Mononuclear cell (primary cell): ENCODE measurements around the gene FAR2. TPM values are rescaled to one million over a fixed set of nuclear protein-coding genes. Genes with fewer than 3 reads are reported as not detected.
"Not testable (repeated sequence)": the region's sequence is repeated elsewhere in the genome, so short reads cannot be mapped to it uniquely, and the experiment has no call there.

Experiments used
- H3K27me3 ChIP-seq: 2 replicates; pipeline ENCODE4 v1.6.0; 2011; ENCODE audit warnings: low read length, control low read depth; ENCODE audit not compliant: insufficient read depth
- H3K4me1 ChIP-seq: 2 replicates; pipeline ENCODE4 v1.5.1; 2011; ENCODE audit warnings: mild to moderate bottlenecking, low read length, control low read depth; ENCODE audit not compliant: insufficient read depth
- H3K4me3 ChIP-seq: 2 replicates; pipeline ENCODE4 v1.5.1; 2011; ENCODE audit warnings: mild to moderate bottlenecking, low read length, moderate library complexity
- H3K9me3 ChIP-seq: 2 replicates; pipeline ENCODE4 v1.5.1; 2011; ENCODE audit warnings: low read depth, mild to moderate bottlenecking, control low read depth, low read length
- total RNA-seq: library from RNA; depleted of rRNA; stranded (reverse); fragments of >200 nt; gene quantifications from one replicate; pipeline ENCODE4 v1.2.3, GENCODE V29; 2012

Gene FAR2
- 7.0 TPM for total RNA-seq

DNA sequence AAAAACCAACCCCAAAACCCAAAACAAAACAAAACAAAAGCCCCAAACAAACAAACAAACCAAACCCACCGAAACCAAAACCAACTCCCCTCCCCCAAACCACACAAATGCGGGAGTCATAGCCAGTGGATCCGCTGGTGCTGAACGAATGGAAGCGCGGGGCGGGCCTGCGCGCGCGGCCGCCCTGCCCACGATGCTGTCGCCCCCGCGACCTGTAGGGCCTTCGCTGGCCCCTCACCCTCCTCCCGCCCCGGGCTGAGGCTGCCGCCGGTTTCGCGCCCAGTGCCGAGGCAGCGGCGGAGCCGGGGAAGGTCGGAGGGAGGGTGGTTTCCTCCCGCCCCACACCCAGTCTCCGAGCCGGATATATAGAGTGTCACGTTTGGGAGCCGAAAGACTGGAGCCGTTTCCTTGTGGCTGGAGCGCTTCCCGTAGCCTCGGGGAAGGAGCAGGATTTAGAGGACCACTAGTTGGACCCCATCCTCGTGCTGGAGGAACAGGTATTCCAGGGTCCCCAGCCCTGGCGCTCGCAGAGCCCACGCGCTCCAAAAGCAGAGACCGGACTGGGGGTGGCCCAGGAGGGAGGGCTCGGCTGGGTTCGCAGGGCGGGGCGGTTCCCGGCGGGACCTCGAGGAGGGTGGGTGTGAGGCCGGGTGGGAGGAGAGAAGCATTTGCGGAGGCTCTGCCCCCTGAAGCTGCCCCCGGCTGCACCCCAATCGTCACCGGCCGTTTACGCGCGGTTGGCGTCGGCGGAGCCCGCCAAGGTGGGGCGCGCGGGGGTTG, at the start of gene FAR2:
FAR2 (plus strand) TSS at position 368 of the 780 bp plus-strand sequence. CDS start 121,172 bp downstream, outside the sequence.
- Histone ChIP-seq H3K4me1 (peaks cover 51% of the 10 kb centered on the region), H3K4me3 (peak within 1 kb of the TSS; percentile 69)

DNA sequence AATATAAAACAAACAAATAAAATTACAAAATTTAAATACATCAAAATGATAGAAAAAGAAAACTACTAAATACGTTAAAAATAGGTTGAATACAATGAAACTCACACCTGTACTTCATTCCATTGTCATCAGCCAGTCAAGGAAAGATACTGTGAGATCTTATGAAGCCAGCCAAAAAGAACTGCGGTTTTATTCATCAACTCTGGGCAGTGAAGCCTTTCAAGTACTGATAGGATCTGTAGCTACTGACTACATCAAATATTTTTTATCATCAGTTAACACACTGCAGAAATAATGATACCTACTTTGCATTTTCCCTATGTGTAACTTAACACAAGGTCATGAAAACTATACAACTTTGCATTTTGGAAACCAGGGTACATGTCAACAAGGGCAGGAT, 46.3 kb upstream of the FAR2 start:
- Histone ChIP-seq H3K27me3 (no peaks in the 10 kb centered on the region), H3K4me1 (peaks cover 20% of the 10 kb centered on the region), H3K4me3 (no peak overlapping the region), H3K9me3 (no peaks in the 10 kb centered on the region)

More for the DNA sequence above, at the start of gene FAR2:
- H3K9me3 ChIP-seq, result no peaks in the 10 kb centered on the region
- H3K27me3 ChIP-seq, result no peaks in the 10 kb centered on the region

DNA sequence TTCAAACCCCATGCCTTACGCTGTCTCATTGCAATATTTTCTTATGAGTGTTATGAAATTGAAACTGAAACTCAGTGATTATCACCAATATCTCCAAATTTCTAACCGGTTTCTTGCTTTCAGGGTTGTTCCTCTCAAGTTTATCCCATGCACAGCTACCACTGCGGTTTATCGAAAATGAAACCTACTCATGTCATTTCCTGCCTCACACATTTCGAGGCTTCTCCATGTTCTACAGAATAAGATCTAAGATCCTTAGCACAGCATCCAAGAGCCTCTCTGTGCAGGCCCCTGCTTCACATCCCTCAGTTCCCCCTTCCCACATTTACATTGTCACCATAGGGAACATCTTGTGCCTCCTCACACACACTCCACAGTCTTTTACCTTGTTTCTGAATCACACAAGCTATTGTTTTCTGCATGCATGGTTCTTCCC, 45.5 kb upstream of the FAR2 start:
- Histone ChIP-seq H3K4me1 (peaks cover 20% of the 10 kb centered on the region), H3K4me3 (no peak overlapping the region), H3K9me3 (no peaks in the 10 kb centered on the region), H3K27me3 (no peaks in the 10 kb centered on the region)

DNA sequence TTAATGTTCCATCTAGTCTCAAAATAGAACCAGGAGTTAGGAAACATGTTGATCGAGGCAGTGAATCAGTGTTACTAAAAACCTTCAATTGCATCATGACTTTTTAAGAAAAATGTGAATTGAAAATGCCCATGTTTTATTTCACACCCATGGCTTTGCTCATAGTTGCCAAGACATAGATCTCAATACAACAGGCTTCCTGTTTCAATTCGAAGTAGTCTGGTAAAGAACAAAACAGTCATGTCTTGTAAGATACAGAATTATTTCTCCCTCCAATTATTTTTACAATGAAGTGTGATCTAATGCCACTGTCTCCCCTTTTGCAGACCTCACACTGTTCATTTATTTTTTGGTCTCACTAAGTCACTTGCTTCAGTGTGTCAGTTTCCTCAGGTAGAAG, 44.6 kb upstream of the FAR2 start:
- Histone ChIP-seq H3K4me1 (peaks cover 20% of the 10 kb centered on the region), H3K9me3 (peaks cover 7% of the 10 kb centered on the region), H3K27me3 (peaks cover 3% of the 10 kb centered on the region), H3K4me3 (no peak overlapping the region)

DNA sequence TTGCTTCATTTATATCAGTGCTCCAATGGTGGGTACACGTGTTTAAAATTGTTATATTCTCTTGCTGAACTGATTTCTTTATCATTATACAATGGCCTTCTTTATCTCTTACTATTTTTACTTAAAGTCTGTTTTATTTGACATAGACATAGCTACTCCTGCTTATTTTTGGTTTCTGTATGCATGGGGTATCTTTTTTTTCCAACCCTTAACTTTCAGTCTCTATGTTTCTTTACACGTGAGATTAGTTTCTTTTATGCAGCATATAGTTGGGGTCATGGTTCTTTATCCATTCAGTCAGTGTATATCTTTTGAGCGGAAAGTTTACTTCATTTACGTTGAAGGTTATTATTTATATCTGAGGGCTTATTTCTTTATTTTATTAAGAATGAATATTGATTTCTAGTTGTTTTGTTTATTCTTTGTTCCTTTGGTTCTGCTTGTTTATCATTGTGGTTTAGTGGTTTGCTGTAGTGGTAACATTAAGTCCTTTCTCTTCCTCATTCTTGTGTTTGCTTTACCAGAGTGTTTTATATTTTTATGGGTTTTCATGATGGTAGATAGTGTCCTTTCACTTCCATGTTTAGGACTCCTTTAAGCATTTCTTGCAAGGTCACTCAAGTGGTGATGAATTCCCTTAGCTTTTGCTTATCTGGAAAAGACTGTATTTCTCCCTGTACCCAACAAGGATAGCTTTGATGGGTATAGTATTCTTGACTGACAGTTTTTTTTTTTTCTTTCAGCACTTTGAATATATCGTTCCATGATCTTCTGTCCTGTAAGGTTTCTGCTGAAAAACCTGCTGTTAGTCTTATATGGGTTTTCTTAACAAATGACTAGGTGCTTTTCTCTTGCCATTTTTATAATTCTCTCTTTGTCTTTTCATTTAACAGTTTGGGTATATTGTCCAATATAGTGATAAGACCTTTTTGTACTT, 38.3 kb upstream of the FAR2 start:
- Histone ChIP-seq H3K27me3 (peaks cover 3% of the 10 kb centered on the region), H3K9me3 (peaks cover 20% of the 10 kb centered on the region), H3K4me3 (no peak overlapping the region), H3K4me1 (no peaks in the 10 kb centered on the region)

DNA sequence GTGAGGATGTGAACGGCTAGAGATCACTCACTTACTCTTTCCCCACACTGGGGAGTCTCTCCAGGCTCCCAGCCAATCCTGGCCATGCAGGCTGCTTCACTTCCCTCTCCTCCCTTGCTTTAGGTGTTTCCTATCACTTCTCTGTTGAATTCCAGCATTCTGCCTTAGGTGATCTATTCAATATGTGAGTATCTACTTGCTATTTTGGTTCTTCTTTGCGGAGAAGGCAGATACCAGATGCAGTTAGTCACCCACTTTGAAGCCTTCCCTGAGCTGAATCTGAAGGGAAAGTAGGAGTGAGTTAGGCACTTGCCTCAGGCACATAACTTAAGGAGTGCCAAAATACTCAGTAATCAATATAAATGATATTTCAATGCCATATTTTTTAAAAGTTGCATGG, 36.0 kb upstream of the FAR2 start:
- no peak overlapping the region for H3K4me3 ChIP-seq
- no peaks in the 10 kb centered on the region for H3K4me1 ChIP-seq
- peaks cover 20% of the 10 kb centered on the region for H3K9me3 ChIP-seq
- H3K27me3 ChIP-seq, result peaks cover 3% of the 10 kb centered on the region

DNA sequence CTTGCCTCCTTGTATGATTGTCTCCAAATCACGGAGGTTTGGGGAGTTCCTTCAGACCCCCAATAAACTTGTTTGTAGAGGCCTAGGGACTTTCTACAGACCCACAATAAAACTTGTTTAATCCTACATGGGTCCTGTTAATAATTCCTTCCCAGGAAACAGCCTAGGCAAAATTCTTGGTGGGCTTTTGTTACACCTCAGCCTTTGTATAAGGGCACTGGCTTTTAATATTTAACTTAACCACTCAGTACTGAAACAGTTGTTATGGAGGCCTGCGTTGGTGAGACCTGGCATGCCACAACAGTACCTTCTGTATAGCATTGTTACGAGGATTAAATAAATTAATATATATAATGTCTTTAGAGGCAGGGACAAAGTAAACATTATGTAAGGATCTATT, 32.7 kb upstream of the FAR2 start:
- no peaks in the 10 kb centered on the region for H3K27me3 ChIP-seq
- no peaks in the 10 kb centered on the region for H3K4me1 ChIP-seq
- no peak overlapping the region for H3K4me3 ChIP-seq
- H3K9me3 ChIP-seq, result peaks cover 4% of the 10 kb centered on the region

DNA sequence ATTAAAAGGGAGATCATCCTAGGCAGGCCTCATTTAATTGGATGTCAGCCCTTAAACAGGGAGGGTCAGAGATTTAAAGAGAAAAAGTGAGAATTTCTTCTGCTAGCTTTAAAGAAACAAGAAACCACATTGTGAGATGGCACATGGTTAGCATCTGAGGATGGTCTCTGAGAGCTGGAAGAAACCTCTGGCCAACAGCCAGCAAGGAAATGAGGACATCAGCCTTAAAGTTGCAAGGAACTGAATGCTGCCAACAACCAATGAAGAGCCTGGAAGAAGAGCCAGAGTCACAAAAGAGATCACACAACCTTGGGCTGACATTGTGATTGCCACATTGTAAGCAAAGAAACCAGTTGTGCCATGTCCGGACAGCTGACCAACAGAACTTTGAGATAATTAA, 17.5 kb upstream of the FAR2 start:
- Histone ChIP-seq H3K27me3 (no peaks in the 10 kb centered on the region), H3K4me1 (peaks cover 6% of the 10 kb centered on the region), H3K4me3 (no peak overlapping the region), H3K9me3 (no peaks in the 10 kb centered on the region)

DNA sequence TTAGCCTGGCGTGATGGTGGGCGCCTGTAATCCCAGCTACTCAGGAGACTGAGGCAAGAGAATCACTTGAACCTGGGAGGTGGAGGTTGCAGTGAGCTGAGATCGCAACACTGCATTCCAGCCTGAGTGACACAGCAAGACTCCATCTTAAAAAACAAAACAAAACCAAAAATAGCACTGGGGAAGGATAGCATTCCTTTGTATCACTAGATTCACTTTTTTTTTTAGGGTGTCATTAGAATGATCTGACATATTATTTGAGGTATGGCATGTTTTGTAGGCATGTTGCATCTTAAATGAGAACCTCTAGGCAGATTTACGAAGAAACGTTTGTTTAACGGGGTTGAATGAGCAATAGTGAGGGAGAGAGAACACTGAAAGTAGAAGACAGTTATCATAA, 16.8 kb upstream of the FAR2 start:
- no peak overlapping the region for H3K4me3 ChIP-seq
- no peaks in the 10 kb centered on the region for H3K9me3 ChIP-seq
- peaks cover 6% of the 10 kb centered on the region for H3K4me1 ChIP-seq
- no peaks in the 10 kb centered on the region for H3K27me3 ChIP-seq

DNA sequence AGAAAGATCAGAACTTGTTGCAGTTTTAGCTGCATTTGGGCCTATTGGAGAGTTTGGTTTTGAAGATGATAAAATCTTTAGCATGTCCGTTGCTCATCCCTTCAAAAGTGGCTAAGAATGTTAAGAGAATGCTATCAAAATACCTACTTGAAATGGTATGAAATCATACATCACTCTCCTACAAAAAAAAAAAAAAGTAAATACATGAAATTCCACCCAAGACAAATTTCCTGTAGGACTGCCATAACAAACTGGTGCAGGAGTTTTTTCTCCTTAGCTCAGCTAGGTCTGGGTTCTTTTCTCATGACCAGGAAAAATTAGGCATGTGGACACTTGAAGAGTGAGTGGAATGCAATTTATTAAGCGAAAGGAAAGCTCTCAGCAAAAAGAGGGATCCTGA, 15.9 kb upstream of the FAR2 start:
- no peaks in the 10 kb centered on the region for H3K9me3 ChIP-seq
- no peak overlapping the region for H3K4me3 ChIP-seq
- H3K27me3 ChIP-seq, result no peaks in the 10 kb centered on the region
- peaks cover 6% of the 10 kb centered on the region for H3K4me1 ChIP-seq

DNA sequence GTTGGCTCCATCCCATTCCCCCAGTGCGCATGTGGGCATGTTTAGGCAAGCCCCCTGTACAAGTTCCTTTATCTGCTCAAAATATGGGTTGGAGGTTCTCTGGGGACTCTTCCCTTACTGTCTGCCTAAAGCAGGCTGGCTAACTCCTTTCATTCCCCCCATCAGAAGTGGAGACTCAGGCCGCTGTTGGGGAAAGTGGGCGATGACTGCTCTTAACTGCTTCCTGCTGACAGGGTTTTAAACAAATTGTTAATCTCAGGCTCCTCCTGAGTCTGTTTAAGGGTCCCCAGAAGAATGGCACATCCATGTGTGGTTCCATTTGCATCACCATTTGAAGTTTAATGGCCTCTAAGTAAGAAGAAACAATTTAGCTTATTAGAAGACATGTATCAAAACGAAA, 15.4 kb upstream of the FAR2 start:
- H3K4me1 ChIP-seq, result peaks cover 6% of the 10 kb centered on the region
- H3K4me3 ChIP-seq, result no peak overlapping the region
- H3K27me3 ChIP-seq, result no peaks in the 10 kb centered on the region
- no peaks in the 10 kb centered on the region for H3K9me3 ChIP-seq

DNA sequence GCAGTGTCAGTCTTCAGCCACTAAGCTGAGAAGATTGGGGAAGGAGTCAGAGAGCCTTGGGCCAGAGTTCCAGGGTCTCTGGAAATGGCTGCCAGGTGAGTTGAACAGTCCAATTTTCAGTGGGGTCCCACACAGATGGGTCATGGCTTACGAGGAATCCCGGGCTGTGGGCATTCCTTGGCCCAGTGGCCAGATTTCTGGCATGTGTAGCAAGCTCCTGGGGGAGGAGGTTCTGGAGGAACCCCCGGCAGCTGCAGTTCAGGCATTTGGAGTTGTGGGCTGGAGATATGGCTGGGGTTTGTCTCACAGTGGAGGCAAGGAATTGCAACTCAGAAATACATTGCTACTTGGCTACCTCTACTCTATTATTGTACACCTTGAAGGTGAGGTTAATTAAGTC, 10.8 kb upstream of the FAR2 start:
- H3K4me1 ChIP-seq, H3K9me3 ChIP-seq, H3K4me3 ChIP-seq, H3K27me3 ChIP-seq: not testable (repeated sequence)

DNA sequence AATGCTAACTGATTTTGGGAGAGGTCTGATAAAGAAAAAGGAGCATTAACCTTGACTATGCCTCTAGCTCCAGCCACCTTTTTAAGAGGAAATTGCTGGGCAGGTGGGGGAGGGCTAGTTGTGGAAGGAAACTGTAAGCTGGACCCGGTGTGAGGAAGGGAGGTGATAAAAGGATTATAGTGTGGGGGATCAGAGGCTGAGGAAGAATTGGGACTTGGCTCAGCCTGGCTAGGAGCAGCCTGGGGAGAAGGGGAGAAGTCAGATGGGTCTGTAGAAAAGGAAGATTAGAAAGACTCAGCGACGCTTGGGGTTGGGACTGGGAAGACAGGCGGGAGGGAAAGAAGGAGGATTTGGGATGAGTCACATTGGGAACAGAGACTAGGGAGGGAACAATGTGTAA, 10.2 kb upstream of the FAR2 start:
- not testable (repeated sequence) for H3K4me3 ChIP-seq, H3K9me3 ChIP-seq, H3K27me3 ChIP-seq, H3K4me1 ChIP-seq

DNA sequence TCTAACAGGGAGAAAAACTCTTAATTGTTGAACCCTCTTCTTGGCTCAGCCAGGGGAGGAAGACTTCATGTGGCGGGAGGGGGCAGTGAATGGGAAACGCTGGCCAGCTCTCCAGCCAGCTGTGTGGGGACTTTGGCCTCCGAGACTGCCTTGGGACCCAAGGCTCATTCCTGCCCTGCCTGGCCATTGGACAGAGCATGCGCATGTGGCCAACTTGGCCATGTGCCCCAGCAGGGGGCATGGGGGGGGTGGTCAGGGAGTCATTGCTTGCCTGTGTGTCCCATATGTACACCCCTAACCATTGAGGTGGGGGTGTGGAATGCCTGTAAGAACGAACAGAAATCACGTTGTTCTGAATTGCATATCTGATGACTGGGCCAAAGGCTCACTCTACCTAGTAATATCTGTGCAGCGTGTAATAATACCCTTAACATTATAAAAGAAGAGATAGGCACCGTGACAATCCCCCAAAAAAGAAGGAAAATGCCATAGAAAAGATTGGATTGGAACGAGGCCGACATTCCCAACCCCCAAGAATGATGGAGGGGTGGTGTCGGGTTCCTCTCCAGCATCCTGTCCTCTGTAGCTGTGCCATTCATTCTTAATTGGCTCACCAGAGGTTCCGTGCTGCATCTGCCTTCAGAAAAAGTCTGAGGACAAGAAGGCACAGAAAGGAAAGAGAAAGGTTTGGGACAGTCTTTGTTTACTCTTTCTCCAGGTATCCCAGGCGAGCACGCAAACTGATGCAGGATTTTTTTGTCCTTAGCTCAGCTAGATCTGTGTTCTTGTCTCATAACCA, 3.5 kb upstream of the FAR2 start:
- H3K27me3 ChIP-seq, result no peaks in the 10 kb centered on the region

DNA sequence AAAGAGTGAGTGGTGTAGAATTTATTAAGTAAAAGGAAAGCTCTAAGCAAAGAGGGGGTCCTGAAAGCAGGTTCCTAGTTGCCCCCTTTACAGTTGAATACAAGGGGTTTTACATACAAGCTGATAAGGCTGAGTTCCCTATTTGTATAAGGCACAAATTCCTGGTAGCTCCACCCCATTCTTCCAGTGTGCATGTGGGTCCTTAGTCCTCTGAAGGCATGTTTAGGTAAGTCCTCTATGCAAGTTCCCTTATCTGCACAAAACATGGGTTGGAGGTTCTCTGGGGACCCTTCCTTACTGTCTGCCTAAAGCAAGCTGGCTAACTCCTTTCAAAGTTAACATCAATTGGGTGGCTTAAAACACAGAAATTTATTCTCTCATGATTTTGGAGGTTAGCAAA, 2.9 kb upstream of the FAR2 start:
- Histone ChIP-seq H3K27me3 (no peaks in the 10 kb centered on the region), H3K4me1 (peaks cover 23% of the 10 kb centered on the region), H3K9me3 (no peaks in the 10 kb centered on the region), H3K4me3 (no peak overlapping the region)

More for the DNA sequence above, 3.5 kb upstream of the FAR2 start:
- Histone ChIP-seq H3K4me1 (peaks cover 21% of the 10 kb centered on the region), H3K4me3 (no peak overlapping the region), H3K9me3 (no peaks in the 10 kb centered on the region)
